ENCODE data around the gene CARS1. TPM values are rescaled to one million over a fixed set of nuclear protein-coding genes. Genes with fewer than 3 reads are reported as not detected.

Gene CARS1
- total and polyA plus RNA-seq, 9 of the 15 experiments (the other 6 are each of a cell fraction or from before 2014, with no cell fraction given), result 14.4 to 106 (median 73.6) TPM

DNA sequence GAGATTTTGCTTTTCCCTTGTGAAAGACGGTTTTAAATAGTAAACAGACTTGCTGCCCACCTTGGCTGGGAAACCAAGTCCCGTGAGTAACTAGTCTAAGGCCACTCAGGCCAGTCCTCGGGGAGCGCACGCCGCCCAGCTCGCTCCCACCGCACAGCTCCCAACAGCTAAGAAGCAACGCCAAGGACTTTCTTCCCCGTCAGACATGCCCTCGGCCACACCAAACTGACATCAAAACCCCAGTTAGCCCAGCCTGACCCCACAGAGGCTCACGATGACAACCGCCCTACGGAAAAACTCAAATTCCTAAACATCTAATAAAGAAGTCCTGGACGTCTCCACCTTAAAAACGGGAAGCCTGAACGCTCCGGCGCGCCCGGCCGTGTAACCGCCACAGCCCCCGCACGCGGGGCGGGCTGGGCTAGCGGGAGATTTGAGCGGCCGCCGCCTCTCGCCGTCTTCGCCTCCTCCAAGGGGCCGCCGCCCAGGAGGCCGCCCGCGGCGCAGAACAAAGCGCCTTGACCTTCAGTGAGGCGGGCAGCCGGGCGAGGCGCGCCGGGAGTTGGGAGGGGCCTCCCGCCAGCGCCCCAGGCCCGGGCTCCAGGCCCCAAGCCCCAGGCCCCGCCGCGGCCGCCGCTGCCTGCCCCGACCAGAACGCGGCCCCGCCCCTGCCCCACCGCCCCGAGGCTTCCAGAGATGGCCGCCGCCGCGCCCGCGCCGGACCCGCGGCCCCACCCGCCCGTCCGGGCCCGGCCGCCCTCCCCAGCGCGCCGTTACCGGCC, 65.6 kb downstream of the CARS1 start (continued):
- no peak for TF ChIP-seq ZC3H8 (IDR thresholded peaks at IDR 0.05)
- no peak for TF ChIP-seq CBX1 (IDR thresholded peaks at IDR 0.05; ENCODE audit: low read depth)
- TF ChIP-seq XRCC3 (IDR thresholded peaks at IDR 0.05), result no peak
- TF ChIP-seq MAZ (CRISPR knock-in tag; conservative IDR thresholded peaks at IDR 0.05 in 1 of 2, IDR thresholded peaks at IDR 0.05 in 1 of 2), result peak; percentile 67 to 81; a peak in 3 of 4 replicates
- TF ChIP-seq CHD1 (IDR thresholded peaks at IDR 0.05; ENCODE audit: low read length), result peak; percentile 78
- no peak for TF ChIP-seq SMC3 (conservative IDR thresholded peaks at IDR 0.05; ENCODE audit: insufficient read depth, low read depth, low read length)
- TF ChIP-seq, protein P1, sequence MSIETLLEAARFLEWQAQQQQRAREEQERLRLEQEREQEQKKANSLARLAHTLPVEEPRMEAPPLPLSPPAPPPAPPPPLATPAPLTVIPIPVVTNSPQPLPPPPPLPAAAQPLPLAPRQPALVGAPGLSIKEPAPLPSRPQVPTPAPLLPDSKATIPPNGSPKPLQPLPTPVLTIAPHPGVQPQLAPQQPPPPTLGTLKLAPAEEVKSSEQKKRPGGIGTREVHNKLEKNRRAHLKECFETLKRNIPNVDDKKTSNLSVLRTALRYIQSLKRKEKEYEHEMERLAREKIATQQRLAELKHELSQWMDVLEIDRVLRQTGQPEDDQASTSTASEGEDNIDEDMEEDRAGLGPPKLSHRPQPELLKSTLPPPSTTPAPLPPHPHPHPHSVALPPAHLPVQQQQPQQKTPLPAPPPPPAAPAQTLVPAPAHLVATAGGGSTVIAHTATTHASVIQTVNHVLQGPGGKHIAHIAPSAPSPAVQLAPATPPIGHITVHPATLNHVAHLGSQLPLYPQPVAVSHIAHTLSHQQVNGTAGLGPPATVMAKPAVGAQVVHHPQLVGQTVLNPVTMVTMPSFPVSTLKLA (conservative IDR thresholded peaks at IDR 0.05), result peak; percentile 76 to 80
- TF ChIP-seq, protein P2, sequence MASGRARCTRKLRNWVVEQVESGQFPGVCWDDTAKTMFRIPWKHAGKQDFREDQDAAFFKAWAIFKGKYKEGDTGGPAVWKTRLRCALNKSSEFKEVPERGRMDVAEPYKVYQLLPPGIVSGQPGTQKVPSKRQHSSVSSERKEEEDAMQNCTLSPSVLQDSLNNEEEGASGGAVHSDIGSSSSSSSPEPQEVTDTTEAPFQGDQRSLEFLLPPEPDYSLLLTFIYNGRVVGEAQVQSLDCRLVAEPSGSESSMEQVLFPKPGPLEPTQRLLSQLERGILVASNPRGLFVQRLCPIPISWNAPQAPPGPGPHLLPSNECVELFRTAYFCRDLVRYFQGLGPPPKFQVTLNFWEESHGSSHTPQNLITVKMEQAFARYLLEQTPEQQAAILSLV (tag; IDR thresholded peaks at IDR 0.05), result no peak
- TF ChIP-seq, protein P3, sequence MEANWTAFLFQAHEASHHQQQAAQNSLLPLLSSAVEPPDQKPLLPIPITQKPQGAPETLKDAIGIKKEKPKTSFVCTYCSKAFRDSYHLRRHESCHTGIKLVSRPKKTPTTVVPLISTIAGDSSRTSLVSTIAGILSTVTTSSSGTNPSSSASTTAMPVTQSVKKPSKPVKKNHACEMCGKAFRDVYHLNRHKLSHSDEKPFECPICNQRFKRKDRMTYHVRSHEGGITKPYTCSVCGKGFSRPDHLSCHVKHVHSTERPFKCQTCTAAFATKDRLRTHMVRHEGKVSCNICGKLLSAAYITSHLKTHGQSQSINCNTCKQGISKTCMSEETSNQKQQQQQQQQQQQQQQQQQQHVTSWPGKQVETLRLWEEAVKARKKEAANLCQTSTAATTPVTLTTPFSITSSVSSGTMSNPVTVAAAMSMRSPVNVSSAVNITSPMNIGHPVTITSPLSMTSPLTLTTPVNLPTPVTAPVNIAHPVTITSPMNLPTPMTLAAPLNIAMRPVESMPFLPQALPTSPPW (CRISPR knock-in tag; IDR thresholded peaks at IDR 0.05), result peak; percentile 88
- no peak for TF ChIP-seq PTTG1 (tag; IDR thresholded peaks at IDR 0.05; ENCODE audit: low read depth)
- TF ChIP-seq FIP1L1 (IDR thresholded peaks at IDR 0.05; ENCODE audit: low read depth, low read length, poor library complexity, severe bottlenecking), result no peak
- no peak for TF ChIP-seq CC2D1A (IDR thresholded peaks at IDR 0.05)
- TF ChIP-seq LCOR (CRISPR knock-in tag; IDR thresholded peaks at IDR 0.05), result 0 out of 2 replicates have a peak, but pooled peaks have one; percentile 45
- no peak; the same call in 1 of the 2 replicates for TF ChIP-seq SP1 (CRISPR knock-in tag; IDR thresholded peaks at IDR 0.05)
- TF ChIP-seq TBL1XR1 (IDR thresholded peaks at IDR 0.05; ENCODE audit: low read length in 2 of 2), result no peak
- TF ChIP-seq ZNF785 (CRISPR knock-in tag; IDR thresholded peaks at IDR 0.05), result no peak
- peak; percentile 13; the same call in 1 of the 2 replicates for TF ChIP-seq JUND (IDR thresholded peaks at IDR 0.05; ENCODE audit: borderline replicate concordance, low read depth, low read length)
- TF ChIP-seq JUND (tag; IDR thresholded peaks at IDR 0.05; ENCODE audit: borderline replicate concordance, low read depth, low read length), result no peak
- TF ChIP-seq ZSCAN29 (IDR thresholded peaks at IDR 0.05), result peak; percentile 96
- TF ChIP-seq, protein P4, sequence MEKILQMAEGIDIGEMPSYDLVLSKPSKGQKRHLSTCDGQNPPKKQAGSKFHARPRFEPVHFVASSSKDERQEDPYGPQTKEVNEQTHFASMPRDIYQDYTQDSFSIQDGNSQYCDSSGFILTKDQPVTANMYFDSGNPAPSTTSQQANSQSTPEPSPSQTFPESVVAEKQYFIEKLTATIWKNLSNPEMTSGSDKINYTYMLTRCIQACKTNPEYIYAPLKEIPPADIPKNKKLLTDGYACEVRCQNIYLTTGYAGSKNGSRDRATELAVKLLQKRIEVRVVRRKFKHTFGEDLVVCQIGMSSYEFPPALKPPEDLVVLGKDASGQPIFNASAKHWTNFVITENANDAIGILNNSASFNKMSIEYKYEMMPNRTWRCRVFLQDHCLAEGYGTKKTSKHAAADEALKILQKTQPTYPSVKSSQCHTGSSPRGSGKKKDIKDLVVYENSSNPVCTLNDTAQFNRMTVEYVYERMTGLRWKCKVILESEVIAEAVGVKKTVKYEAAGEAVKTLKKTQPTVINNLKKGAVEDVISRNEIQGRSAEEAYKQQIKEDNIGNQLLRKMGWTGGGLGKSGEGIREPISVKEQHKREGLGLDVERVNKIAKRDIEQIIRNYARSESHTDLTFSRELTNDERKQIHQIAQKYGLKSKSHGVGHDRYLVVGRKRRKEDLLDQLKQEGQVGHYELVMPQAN (IDR thresholded peaks at IDR 0.05; ENCODE audit: borderline replicate concordance), result peak; percentile 81
- TF ChIP-seq TAL1 (IDR thresholded peaks at IDR 0.05), result no peak
- TF ChIP-seq ZNF3 (CRISPR knock-in tag; IDR thresholded peaks at IDR 0.05), result no peak
- TF ChIP-seq TRIM28 (IDR thresholded peaks at IDR 0.05), result no peak
- TF ChIP-seq SPI1 (IDR thresholded peaks at IDR 0.05; ENCODE audit: borderline replicate concordance, low read depth, low read length), result peak; percentile 82
